GM23248 (cell line): Measurements from ENCODE around the gene MTCL1. TPM values are rescaled to one million over a fixed set of nuclear protein-coding genes. Genes with fewer than 3 reads are reported as not detected.

ENCODE experiments used
- DNase-seq: peaks from one replicate; pipeline ENCODE4 v3.0.0-alpha.2; 2015
- H2AFZ ChIP-seq: fragments of 200-600 bp; sonication (generic); 2 replicates; pipeline ENCODE4 v1.6.1; 2016; ENCODE audit warnings: antibody characterized with exemption
- H3F3A ChIP-seq: fragments of 200-600 bp; sonication (generic); 2 replicates; pipeline ENCODE4 v1.6.1; 2016; ENCODE audit warnings: mild to moderate bottlenecking, antibody characterized with exemption, mixed run types; ENCODE audit not compliant: insufficient read depth
- H3K27ac ChIP-seq: fragments of 200-600 bp; sonication (generic); 2 replicates; pipeline ENCODE4 v1.5.1; 2016; ENCODE audit warnings: mild to moderate bottlenecking
- H3K27me3 ChIP-seq: fragments of 200-600 bp; sonication (generic); replicated peaks from 2 replicates; pipeline ENCODE4 v1.6.1; 2016; ENCODE audit warnings: mild to moderate bottlenecking; ENCODE audit not compliant: insufficient read depth
- H3K36me3 ChIP-seq: fragments of 200-600 bp; sonication (generic); 2 replicates; pipeline ENCODE4 v1.6.1; 2016; ENCODE audit warnings: low read depth, mild to moderate bottlenecking
- H3K4me1 ChIP-seq: fragments of 200-600 bp; sonication (generic); 2 replicates; pipeline ENCODE4 v1.6.1; 2016; ENCODE audit warnings: mild to moderate bottlenecking; ENCODE audit not compliant: insufficient read depth
- H3K4me2 ChIP-seq: fragments of 200-600 bp; sonication (generic); one replicate; pipeline ENCODE4 v1.6.1; 2016; ENCODE audit warnings: mild to moderate bottlenecking; ENCODE audit not compliant: unreplicated experiment
- H3K4me3 ChIP-seq: fragments of 200-600 bp; sonication (generic); 2 replicates; pipeline ENCODE4 v1.5.1; 2016; ENCODE audit warnings: mild to moderate bottlenecking
- H3K79me2 ChIP-seq: fragments of 200-600 bp; sonication (generic); 2 replicates; pipeline ENCODE4 v1.6.1; 2016; ENCODE audit warnings: mild to moderate bottlenecking; ENCODE audit not compliant: insufficient read depth
- H3K9ac ChIP-seq: fragments of 200-600 bp; sonication (generic); 2 replicates; pipeline ENCODE4 v1.6.1; 2016; ENCODE audit warnings: mild to moderate bottlenecking
- H3K9me2 ChIP-seq: fragments of 200-600 bp; sonication (generic); 2 replicates; pipeline ENCODE4 v1.6.1; 2016; ENCODE audit warnings: mixed run types, mild to moderate bottlenecking, moderate library complexity; ENCODE audit not compliant: insufficient read depth
- H3K9me3 ChIP-seq: fragments of 200-600 bp; sonication (generic); one replicate; pipeline ENCODE4 v1.6.1; 2017; ENCODE audit warnings: low read depth
- H4K20me1 ChIP-seq: fragments of 200-600 bp; sonication (generic); 2 replicates; pipeline ENCODE4 v1.6.0; 2016; ENCODE audit not compliant: insufficient read depth
- EZH2 ChIP-seq: fragments of 200-600 bp; sonication (generic); IDR thresholded peaks from 2 replicates; pipeline ENCODE4 v1.6.1; 2018; ENCODE audit warnings: antibody characterized with exemption, mild to moderate bottlenecking; ENCODE audit not compliant: insufficient read depth, poor library complexity, severe bottlenecking
- EZH2phosphoT487 ChIP-seq: fragments of 200-600 bp; sonication (generic); IDR thresholded peaks from 2 replicates; pipeline ENCODE4 v1.6.1; 2018; ENCODE audit warnings: antibody characterized with exemption, moderate library complexity, mild to moderate bottlenecking, low read depth; ENCODE audit not compliant: insufficient read depth
- WGBS, 2 experiments: methylation state at CpG; one replicate each; pipeline ENCODE4 v1.1.6; 2015 to 2017; ENCODE audit warnings: low lambda C conversion rate in 2 of 2, low coverage in 1 of 2; ENCODE audit errors: missing lambda C conversion rate in 2 of 2; 5-methylcytosine and 5-hydroxymethylcytosine counted together
- in situ Hi-C: fragments of 300-500 bp; cut with MboI; formaldehyde crosslinking; loops from 2 replicates; pipeline ENCODE4 v1.15.0; 2020
- polyA plus RNA-seq: library from polyadenylated mRNA; unstranded; fragments of >200 nt; fragmentation: Nextera tagmentation; extraction: Ambion mirVana; gene quantifications from 2 replicates; pipeline ENCODE4 v1.2.1, GENCODE V29; 2016
- total RNA-seq: library from RNA; depleted of rRNA; stranded (reverse); fragments of >200 nt; shearing (Covaris generic); gene quantifications from 2 replicates; pipeline ENCODE4 v1.2.3, GENCODE V29; 2014

MTCL1 gene
- total and polyA plus RNA-seq, 2 experiments from 2014 or later = 10.3 to 36.9 TPM

GRCh38 chr18:8765783-8766463 is 60.6 kb downstream of the MTCL1 start:
- no peaks in the 10 kb centered on the region for H3K9me3 ChIP-seq

GRCh38 chr18:8766559-8767293 is 61.4 kb downstream of the MTCL1 start:
- TF ChIP-seq EZH2phosphoT487 = no peak
- no peak for TF ChIP-seq EZH2
- Histone ChIP-seq H3F3A (peaks cover 22% of the 10 kb centered on the region), H3K4me1 (peaks cover 11% of the 10 kb centered on the region), H3K27ac (peak overlapping the region; percentile 72), H3K9ac (peak overlapping the region; percentile 29), H3K79me2 (peaks cover 72% of the 10 kb centered on the region), H3K36me3 (peaks cover 14% of the 10 kb centered on the region), H3K9me2 (no peaks in the 10 kb centered on the region), H3K4me3 (no peak overlapping the region), H2AFZ (0 out of 2 replicates have a peak overlapping the region, but pooled peaks have one; percentile 4), H3K9me3 (no peaks in the 10 kb centered on the region), H4K20me1 (no peaks in the 10 kb centered on the region), H3K4me2 (peak overlapping the region; percentile 36), H3K27me3 (no peaks in the 10 kb centered on the region)
- 78 to 83% methylated on average over 2 of the region's 2 CpGs for WGBS, 2 experiments
- DNase-seq = no peak
- in situ Hi-C loops = no loop called here

More at GRCh38 chr18:8765783-8766463, 60.6 kb downstream of the MTCL1 start:
- peak overlapping the region; percentile 29 for H3K9ac ChIP-seq
- no peaks in the 10 kb centered on the region for H3K27me3 ChIP-seq
- 14 to 16% methylated on average over 11 of the region's 11 CpGs for WGBS, 2 experiments
- no peaks in the 10 kb centered on the region for H4K20me1 ChIP-seq
- H3K27ac ChIP-seq = peak overlapping the region; percentile 72
- H3K4me3 ChIP-seq = no peak overlapping the region
- in situ Hi-C loops = no loop called here
- peak overlapping the region; percentile 4; the same call in 1 of the 2 replicates for H2AFZ ChIP-seq
- TF ChIP-seq EZH2phosphoT487 = no peak
- no peak for TF ChIP-seq EZH2
- peaks cover 22% of the 10 kb centered on the region for H3F3A ChIP-seq
- H3K4me1 ChIP-seq = peaks cover 11% of the 10 kb centered on the region
- peak; percentile 86 for DNase-seq
- peaks cover 19% of the 10 kb centered on the region for H3K36me3 ChIP-seq
- no peaks in the 10 kb centered on the region for H3K9me2 ChIP-seq
- peak overlapping the region; percentile 36 for H3K4me2 ChIP-seq
- H3K79me2 ChIP-seq = peaks cover 71% of the 10 kb centered on the region

- DNase-seq = no peak
- H3K9me2 ChIP-seq = no peaks in the 10 kb centered on the region
- 98 to 99% methylated on average over 4 of the region's 4 CpGs for WGBS, 2 experiments
- no peak overlapping the region for H3K4me2 ChIP-seq
- H3K9me3 ChIP-seq = no peaks in the 10 kb centered on the region
- in situ Hi-C loops = no loop called here
- peaks cover 11% of the 10 kb centered on the region for H3K4me1 ChIP-seq
- no peaks in the 10 kb centered on the region for H4K20me1 ChIP-seq
- no peak for TF ChIP-seq EZH2phosphoT487
- no peak for TF ChIP-seq EZH2
- H3K9ac ChIP-seq = no peak overlapping the region
- peaks cover 8% of the 10 kb centered on the region for H3K36me3 ChIP-seq
- H3K27me3 ChIP-seq = no peaks in the 10 kb centered on the region
- peaks cover 71% of the 10 kb centered on the region for H3K79me2 ChIP-seq
- no peak overlapping the region for H2AFZ ChIP-seq
- H3K27ac ChIP-seq = no peak overlapping the region
- H3K4me3 ChIP-seq = no peak overlapping the region
- H3F3A ChIP-seq = peaks cover 22% of the 10 kb centered on the region
These were observed 62.0 kb downstream of the MTCL1 start for GRCh38 chr18:8767340-8767739.

GRCh38 chr18:8769509-8770095 is 64.2 kb downstream of the MTCL1 start:
- peaks cover 75% of the 10 kb centered on the region for H3K79me2 ChIP-seq
- no peaks in the 10 kb centered on the region for H3K9me3 ChIP-seq
- peaks cover 28% of the 10 kb centered on the region for H3F3A ChIP-seq
- no peak overlapping the region for H3K4me3 ChIP-seq
- H3K4me2 ChIP-seq = no peak overlapping the region
- WGBS, 2 experiments = 92 to 96% methylated on average over 3 of the region's 3 CpGs
- no peaks in the 10 kb centered on the region for H4K20me1 ChIP-seq
- no peak overlapping the region for H3K9ac ChIP-seq
- peaks cover 21% of the 10 kb centered on the region for H3K4me1 ChIP-seq
- TF ChIP-seq EZH2 = no peak
- TF ChIP-seq EZH2phosphoT487 = no peak
- H3K27me3 ChIP-seq = no peaks in the 10 kb centered on the region
- no peak overlapping the region for H3K27ac ChIP-seq
- DNase-seq = no peak
- no peaks in the 10 kb centered on the region for H3K9me2 ChIP-seq
- H3K36me3 ChIP-seq = no peaks in the 10 kb centered on the region
- no peak overlapping the region for H2AFZ ChIP-seq
- in situ Hi-C loops = no loop called here
